Neural cell (in vitro differentiated cells): ENCODE measurements around the gene CDH12. TPM values are rescaled to one million over a fixed set of nuclear protein-coding genes. Genes with fewer than 3 reads are reported as not detected.

Experiments used
- H2AFZ ChIP-seq: fragments of 200-600, 300-800 bp; sonication (generic), shearing (Covaris generic); 2 replicates; pipeline ENCODE4 v1.6.0; 2014; ENCODE audit warnings: low read depth, mild to moderate bottlenecking, antibody characterized with exemption, low read length, moderate library complexity
- H3F3A ChIP-seq: fragments of 200-600 bp; shearing (Covaris generic); 2 replicates; pipeline ENCODE4 v1.6.1; 2016; ENCODE audit warnings: mild to moderate bottlenecking, moderate library complexity, mixed read lengths, antibody characterized with exemption, low read length; ENCODE audit not compliant: insufficient read depth, poor library complexity, severe bottlenecking
- H3K27ac ChIP-seq: fragments of 200-600, 300-800 bp; sonication (generic), shearing (Covaris generic); 2 replicates; pipeline ENCODE4 v1.5.1; 2014; ENCODE audit warnings: mild to moderate bottlenecking, low read length, moderate library complexity
- H3K27me3 ChIP-seq: fragments of 300-800, 200-600 bp; sonication (generic), shearing (Covaris generic); 2 replicates; pipeline ENCODE4 v1.6.0; 2014; ENCODE audit warnings: mild to moderate bottlenecking, low read depth, low read length, moderate library complexity; ENCODE audit not compliant: insufficient read depth
- H3K36me3 ChIP-seq: fragments of 300-800, 200-600 bp; sonication (generic), shearing (Covaris generic); 2 replicates; pipeline ENCODE4 v1.5.1; 2014; ENCODE audit warnings: mild to moderate bottlenecking, antibody characterized with exemption, low read length, moderate library complexity; ENCODE audit not compliant: insufficient read depth
- H3K4me2 ChIP-seq: fragments of 300-800, 200-600 bp; sonication (generic), shearing (Covaris generic); 2 replicates; pipeline ENCODE4 v1.6.0; 2014; ENCODE audit warnings: mild to moderate bottlenecking, low read length
- H3K4me3 ChIP-seq: fragments of 300-800, 200-600 bp; sonication (generic), shearing (Covaris generic); 2 replicates; pipeline ENCODE4 v1.5.1; 2014; ENCODE audit warnings: mild to moderate bottlenecking, low read length, moderate library complexity
- H3K79me2 ChIP-seq: fragments of 200-600 bp; shearing (Covaris generic); replicated peaks from 2 replicates; pipeline ENCODE4 v1.6.0; 2014; ENCODE audit warnings: mild to moderate bottlenecking, low read length, moderate library complexity; ENCODE audit not compliant: insufficient read depth
- H3K9ac ChIP-seq: fragments of 300-800, 200-600 bp; sonication (generic), shearing (Covaris generic); 2 replicates; pipeline ENCODE4 v1.6.1; 2016; ENCODE audit warnings: mild to moderate bottlenecking, low read length, mixed read lengths
- H3K9me2 ChIP-seq: fragments of 200-600 bp; shearing (Covaris generic); 2 replicates; pipeline ENCODE4 v1.6.1; 2016; ENCODE audit warnings: mild to moderate bottlenecking, low read length, mixed read lengths; ENCODE audit not compliant: insufficient read depth
- H3K9me3 ChIP-seq: fragments of 200-600, 300-800 bp; sonication (generic), shearing (Covaris generic); 2 replicates; pipeline ENCODE4 v1.6.1; 2016; ENCODE audit warnings: mild to moderate bottlenecking, mixed run types, low read length, moderate library complexity, mixed read lengths
- H4K20me1 ChIP-seq: fragments of 200-600 bp; shearing (Covaris generic); 2 replicates; pipeline ENCODE4 v1.6.1; 2016; ENCODE audit warnings: mild to moderate bottlenecking, mixed run types; ENCODE audit not compliant: insufficient read depth
- CTCF ChIP-seq: fragments of 450-650 bp; IDR thresholded peaks from 2 replicates; pipeline ENCODE4 v1.5.1; 2014; ENCODE audit warnings: antibody characterized with exemption, mild to moderate bottlenecking, moderate library complexity; ENCODE audit not compliant: poor library complexity, severe bottlenecking
- EP300 ChIP-seq: fragments of 450-650 bp; conservative IDR thresholded peaks from 2 replicates; pipeline ENCODE4 v1.6.1; 2014; ENCODE audit warnings: antibody characterized with exemption, mild to moderate bottlenecking, moderate library complexity; ENCODE audit not compliant: poor library complexity, severe bottlenecking
- EZH2 ChIP-seq: fragments of 200-600, 300-800 bp; shearing (Covaris generic), sonication (generic); IDR thresholded peaks from 2 replicates; pipeline ENCODE4 v1.6.1; 2014; ENCODE audit warnings: antibody characterized with exemption, low read length, borderline replicate concordance, mild to moderate bottlenecking; ENCODE audit not compliant: insufficient read depth, poor library complexity, severe bottlenecking
- MXI1 ChIP-seq: fragments of 450-650 bp; conservative IDR thresholded peaks from 2 replicates; pipeline ENCODE4 v1.6.1; 2014; ENCODE audit warnings: antibody characterized with exemption, mild to moderate bottlenecking; ENCODE audit not compliant: poor library complexity, severe bottlenecking
- POLR2AphosphoS5 ChIP-seq: IDR thresholded peaks from 2 replicates; pipeline ENCODE4 v1.6.1; 2012
- RAD21 ChIP-seq: fragments of 450-650 bp; conservative IDR thresholded peaks from 2 replicates; pipeline ENCODE4 v1.6.1; 2014; ENCODE audit warnings: antibody characterized with exemption, mild to moderate bottlenecking, moderate library complexity
- REST ChIP-seq: IDR thresholded peaks from 2 replicates; pipeline ENCODE4 v1.6.1; 2012; ENCODE audit warnings: borderline replicate concordance
- SMC3 ChIP-seq: fragments of 450-650 bp; conservative IDR thresholded peaks from 2 replicates; pipeline ENCODE4 v1.6.1; 2014; ENCODE audit warnings: antibody characterized with exemption, mild to moderate bottlenecking, moderate library complexity; ENCODE audit not compliant: poor library complexity
- TAF1 ChIP-seq: IDR thresholded peaks from 2 replicates; pipeline ENCODE4 v1.6.1; 2012; ENCODE audit warnings: low read depth
- polyA plus RNA-seq: library from polyadenylated mRNA; depleted of rRNA; stranded (reverse); fragments of >200 nt; gene quantifications from 2 replicates; pipeline ENCODE4 v1.2.3, GENCODE V29; 2014

CDH12 gene
- polyA plus RNA-seq, 1 donor from 2014 or later, result 2.1 TPM

GRCh38 chr5:22411554-22412349, 441.4 kb downstream of the CDH12 start:
- no peak overlapping the region for H3K4me3 ChIP-seq
- no peak overlapping the region for H3K9ac ChIP-seq
- TF ChIP-seq MXI1 (no peak), RAD21 (no peak), EZH2 (no peak), REST (peak; percentile 18), EP300 (peak; percentile 90), POLR2AphosphoS5 (peak; percentile 61), TAF1 (no peak)
- H3K27me3 ChIP-seq, result no peaks in the 10 kb centered on the region
- no peak overlapping the region for H3K27ac ChIP-seq
- H3K4me2 ChIP-seq, result no peak overlapping the region
- peaks cover 3% of the 10 kb centered on the region for H3K9me3 ChIP-seq
- H3K79me2 ChIP-seq, result no peaks in the 10 kb centered on the region
- no peaks in the 10 kb centered on the region for H3K36me3 ChIP-seq
- H2AFZ ChIP-seq, result no peak overlapping the region
- H3K9me2 ChIP-seq, result no peaks in the 10 kb centered on the region
- no peaks in the 10 kb centered on the region for H3F3A ChIP-seq
- no peaks in the 10 kb centered on the region for H4K20me1 ChIP-seq

DNA sequence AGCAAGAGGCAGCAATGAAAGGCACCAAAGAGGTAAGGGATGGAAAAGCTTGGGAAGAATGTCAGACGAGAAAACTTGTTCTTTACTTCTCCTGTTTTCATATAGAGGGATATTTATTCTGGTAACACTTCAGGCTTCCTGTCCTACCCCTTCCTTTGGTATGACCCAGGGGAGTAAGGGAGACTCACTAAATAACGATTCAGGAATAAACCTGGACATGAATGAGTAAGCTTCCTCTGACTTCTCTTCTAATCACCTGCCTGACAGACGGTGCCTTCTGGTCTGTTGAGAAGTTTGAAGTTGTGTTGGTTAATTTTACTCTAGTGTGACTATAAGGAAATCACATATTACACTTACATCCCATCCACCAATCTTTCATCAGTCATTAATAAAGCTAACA, 461.2 kb downstream of the CDH12 start:
- H2AFZ ChIP-seq, result no peak overlapping the region
- H3K9ac ChIP-seq, result no peak overlapping the region

More for the DNA sequence above, 461.2 kb downstream of the CDH12 start:
- Histone ChIP-seq H3K9me3 (no peaks in the 10 kb centered on the region), H3K9me2 (no peaks in the 10 kb centered on the region), H3K79me2 (no peaks in the 10 kb centered on the region), H3K27ac (no peak overlapping the region), H3K36me3 (no peaks in the 10 kb centered on the region), H4K20me1 (no peaks in the 10 kb centered on the region), H3K4me3 (no peak overlapping the region), H3K27me3 (no peaks in the 10 kb centered on the region), H3F3A (no peaks in the 10 kb centered on the region), H3K4me2 (no peak overlapping the region)
- TF ChIP-seq SMC3 (no peak), CTCF (no peak), RAD21 (no peak), POLR2AphosphoS5 (no peak), EZH2 (no peak), MXI1 (no peak), REST (no peak), EP300 (no peak), TAF1 (no peak)
